HUES64 (cell line): ENCODE data around the gene KIF25. TPM values are rescaled to one million over a fixed set of nuclear protein-coding genes. Genes with fewer than 3 reads are reported as not detected.

Experiments used
- H3K27ac ChIP-seq: 2 replicates; pipeline ENCODE4 v1.7.0; 2013; ENCODE audit warnings: low read depth, low read length, inconsistent platforms
- H3K27me3 ChIP-seq: 2 replicates; pipeline ENCODE4 v1.6.1; 2013; ENCODE audit warnings: mild to moderate bottlenecking, low read length; ENCODE audit not compliant: insufficient read depth
- H3K36me3 ChIP-seq: 2 replicates; pipeline ENCODE4 v1.6.1; 2013; ENCODE audit warnings: mild to moderate bottlenecking, low read length; ENCODE audit not compliant: insufficient read depth
- H3K4me1 ChIP-seq: 2 replicates; pipeline ENCODE4 v1.6.1; 2013; ENCODE audit warnings: mild to moderate bottlenecking, low read length, moderate library complexity; ENCODE audit not compliant: insufficient read depth
- H3K4me3 ChIP-seq: 2 replicates; pipeline ENCODE4 v1.5.1; 2013; ENCODE audit warnings: mild to moderate bottlenecking, low read length, moderate library complexity
- H3K9ac ChIP-seq: 2 replicates; pipeline ENCODE4 v1.6.1; 2013; ENCODE audit warnings: mild to moderate bottlenecking, low read depth, low read length
- H3K9me3 ChIP-seq: 2 replicates; pipeline ENCODE4 v1.6.1; 2013; ENCODE audit warnings: low read depth, low read length; ENCODE audit not compliant: insufficient read depth
- WGBS: fragments of 150-250, 120-280 bp; methylation state at CpG from one replicate; pipeline ENCODE4 v1.1.7; 2013; ENCODE audit warnings: missing lambda C conversion rate; 5-methylcytosine and 5-hydroxymethylcytosine counted together
- polyA plus RNA-seq, 2 experiments: library from polyadenylated mRNA; stranded (reverse); fragments of 50-300 nt; gene quantifications; one replicate each; pipeline ENCODE4 v1.2.3, GENCODE V29; 2013

KIF25 gene, protein sequence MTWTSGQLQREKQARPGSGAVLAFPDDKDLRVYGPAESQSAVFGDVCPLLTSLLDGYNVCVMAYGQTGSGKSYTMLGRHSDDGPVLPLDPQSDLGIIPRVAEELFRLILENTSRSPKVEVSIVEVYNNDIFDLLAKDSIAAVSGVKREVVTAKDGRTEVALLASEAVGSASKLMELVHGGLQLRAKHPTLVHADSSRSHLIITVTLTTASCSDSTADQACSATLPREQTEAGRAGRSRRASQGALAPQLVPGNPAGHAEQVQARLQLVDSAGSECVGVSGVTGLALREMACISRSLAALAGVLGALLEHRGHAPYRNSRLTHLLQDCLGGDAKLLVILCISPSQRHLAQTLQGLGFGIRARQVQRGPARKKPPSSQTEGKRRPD
- not detected for polyA plus RNA-seq (2013, experiment 1 of 2)
- polyA plus RNA-seq (2013, experiment 2 of 2): 0.57 TPM

DNA sequence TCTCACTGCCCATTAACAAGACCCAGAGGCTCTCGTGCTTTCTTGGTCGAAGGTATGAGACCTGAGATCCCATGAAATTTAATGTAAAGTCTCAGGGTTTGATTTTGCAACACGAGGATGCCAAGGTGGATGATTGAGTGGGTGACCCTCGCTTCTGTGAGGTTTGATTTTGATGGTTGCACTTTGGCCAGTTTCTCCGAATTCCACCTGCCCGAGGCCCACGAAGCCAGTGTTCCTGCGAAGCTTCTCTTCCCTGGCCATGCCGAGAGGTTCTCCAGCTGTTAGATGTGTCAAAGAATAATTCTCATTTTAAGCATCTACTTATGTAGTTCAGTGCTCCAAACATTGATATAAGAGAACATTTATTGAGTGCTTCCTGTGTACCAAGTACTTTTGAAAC, at the start of gene KIF25:
Gene KIF25 (plus strand): TSS at position 30 of the 400 bp plus-strand sequence. CDS start 31,915 bp downstream, outside the sequence.
- H3K9ac ChIP-seq: no peak within 1 kb of the TSS
- no peak within 1 kb of the TSS for H3K4me3 ChIP-seq
- no peaks in the 10 kb centered on the region for H3K36me3 ChIP-seq
- H3K4me1 ChIP-seq: no peaks in the 10 kb centered on the region
- H3K9me3 ChIP-seq: no peaks in the 10 kb centered on the region
- H3K27me3 ChIP-seq: no peaks in the 10 kb centered on the region
- H3K27ac ChIP-seq: no peak within 1 kb of the TSS
- 88% methylated on average over 8 of the region's 9 CpGs for WGBS

DNA sequence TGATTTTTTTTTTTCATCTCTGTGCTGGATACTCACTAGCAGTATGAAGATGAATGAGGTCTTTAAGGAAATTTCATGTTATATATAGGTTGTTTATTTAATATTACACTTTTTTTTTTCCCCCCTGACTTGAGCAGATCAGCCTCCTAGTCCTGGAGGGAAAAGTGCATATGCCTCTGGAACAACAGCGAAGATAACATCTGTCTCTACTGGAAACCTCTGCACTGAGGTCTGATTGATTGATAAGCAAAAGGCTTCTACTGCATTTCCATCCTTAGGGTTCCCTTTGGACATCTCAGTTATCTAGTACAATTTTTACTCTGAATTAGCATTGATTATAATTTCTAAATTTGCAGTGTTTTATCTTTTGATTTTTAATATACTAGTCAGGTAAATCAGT, 49.8 kb upstream of the KIF25 start:
- Histone ChIP-seq H3K27ac (no peak overlapping the region), H3K27me3 (no peaks in the 10 kb centered on the region), H3K4me1 (no peaks in the 10 kb centered on the region), H3K9me3 (no peaks in the 10 kb centered on the region), H3K9ac (no peak overlapping the region), H3K36me3 (peaks cover 100% of the 10 kb centered on the region), H3K4me3 (no peak overlapping the region)
- 86% methylated on average over 1 of the region's 1 CpG for WGBS

DNA sequence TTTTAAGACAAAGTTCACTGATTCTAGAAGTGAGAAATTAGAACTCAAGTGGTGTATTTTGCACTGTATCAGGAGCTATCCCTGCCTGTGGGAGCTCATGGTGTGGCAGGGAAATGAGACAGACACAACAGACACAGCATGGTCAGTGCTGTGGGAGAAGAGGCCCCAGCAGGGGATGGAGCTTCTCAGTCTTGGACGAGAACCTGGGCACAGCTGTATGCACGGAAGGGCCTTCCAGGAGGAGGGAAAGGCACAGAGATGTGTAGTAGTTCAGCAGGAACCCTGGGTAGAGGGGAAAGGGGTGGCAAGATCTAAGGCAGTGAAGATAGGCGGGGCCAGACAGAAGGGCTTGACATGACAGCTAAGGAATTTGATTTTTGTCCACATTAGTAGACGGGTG, 48.8 kb upstream of the KIF25 start:
- H3K4me1 ChIP-seq: no peaks in the 10 kb centered on the region

DNA sequence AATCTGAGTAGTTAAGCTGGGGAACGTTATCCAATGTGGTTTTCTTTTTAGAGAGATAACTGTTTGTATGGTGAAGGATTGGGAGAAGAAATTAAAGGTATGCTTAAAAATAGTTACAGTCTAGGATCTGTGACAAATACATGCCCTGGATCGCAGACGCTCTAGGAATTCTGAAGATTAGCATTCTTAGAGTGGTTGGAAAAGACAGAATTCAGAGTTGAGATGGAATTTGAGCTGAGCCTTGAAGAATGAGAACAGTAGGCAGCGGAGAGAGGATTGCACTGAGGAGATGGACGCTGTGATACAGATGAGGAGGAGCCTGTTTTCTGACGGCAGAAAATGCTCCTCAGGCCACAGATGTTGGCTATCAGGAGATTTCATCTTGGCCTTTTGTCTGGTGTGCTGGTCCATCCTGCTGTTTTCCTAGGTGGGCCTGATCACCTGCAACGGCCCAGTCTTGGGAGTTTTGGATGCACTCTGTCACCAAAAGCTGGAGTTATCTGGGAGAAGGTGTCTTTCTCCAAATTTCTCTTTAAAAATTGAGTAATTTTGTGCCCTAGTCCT, 48.3 kb upstream of the KIF25 start:
- H3K4me1 ChIP-seq: no peaks in the 10 kb centered on the region
- H3K36me3 ChIP-seq: peaks cover 98% of the 10 kb centered on the region
- no peak overlapping the region for H3K9ac ChIP-seq
- H3K4me3 ChIP-seq: no peak overlapping the region
- H3K27me3 ChIP-seq: no peaks in the 10 kb centered on the region
- WGBS: 90% methylated on average over 7 of the region's 7 CpGs
- H3K27ac ChIP-seq: no peak overlapping the region
- H3K9me3 ChIP-seq: no peaks in the 10 kb centered on the region

More for the DNA sequence above, 48.8 kb upstream of the KIF25 start:
- Histone ChIP-seq H3K27ac (no peak overlapping the region), H3K9me3 (no peaks in the 10 kb centered on the region), H3K27me3 (no peaks in the 10 kb centered on the region), H3K9ac (no peak overlapping the region), H3K4me3 (no peak overlapping the region), H3K36me3 (peaks cover 100% of the 10 kb centered on the region)
- 90% methylated on average over 4 of the region's 4 CpGs for WGBS

DNA sequence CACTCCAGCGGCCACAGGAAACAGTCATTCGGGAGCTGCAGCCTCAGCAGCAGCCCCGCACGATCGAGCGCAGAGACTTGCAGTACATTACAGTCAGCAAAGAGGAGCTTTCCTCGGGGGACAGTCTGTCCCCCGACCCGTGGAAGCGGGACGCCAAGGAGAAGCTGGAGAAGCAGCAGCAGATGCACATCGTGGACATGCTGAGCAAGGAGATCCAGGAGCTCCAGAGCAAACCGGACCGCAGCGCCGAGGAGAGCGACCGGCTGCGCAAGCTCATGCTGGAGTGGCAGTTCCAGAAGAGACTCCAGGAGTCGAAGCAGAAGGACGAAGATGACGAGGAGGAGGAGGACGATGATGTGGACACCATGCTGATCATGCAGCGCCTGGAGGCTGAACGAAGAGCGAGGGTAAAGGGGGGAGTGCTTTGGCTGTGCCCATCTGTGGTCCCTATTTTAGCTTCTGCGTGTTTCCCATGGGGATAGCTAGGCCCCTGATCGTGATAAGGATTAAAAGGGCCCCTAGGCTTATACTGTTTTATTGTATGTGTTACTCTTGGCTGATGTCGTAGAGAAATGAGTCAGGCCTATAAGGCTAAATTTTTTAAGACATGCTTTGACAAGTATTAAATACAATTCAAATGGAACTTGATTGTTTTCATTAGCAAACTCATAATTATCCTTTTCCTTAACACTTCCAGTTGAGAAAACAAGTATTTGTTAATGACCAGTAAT, 45.5 kb upstream of the KIF25 start:
- peaks cover 92% of the 10 kb centered on the region for H3K36me3 ChIP-seq
- H3K4me3 ChIP-seq: no peak overlapping the region
- H3K9me3 ChIP-seq: no peaks in the 10 kb centered on the region
- H3K27me3 ChIP-seq: no peaks in the 10 kb centered on the region
- H3K4me1 ChIP-seq: no peaks in the 10 kb centered on the region
- H3K27ac ChIP-seq: no peak overlapping the region
- H3K9ac ChIP-seq: no peak overlapping the region
- WGBS: 96% methylated on average over 29 of the region's 29 CpGs

DNA sequence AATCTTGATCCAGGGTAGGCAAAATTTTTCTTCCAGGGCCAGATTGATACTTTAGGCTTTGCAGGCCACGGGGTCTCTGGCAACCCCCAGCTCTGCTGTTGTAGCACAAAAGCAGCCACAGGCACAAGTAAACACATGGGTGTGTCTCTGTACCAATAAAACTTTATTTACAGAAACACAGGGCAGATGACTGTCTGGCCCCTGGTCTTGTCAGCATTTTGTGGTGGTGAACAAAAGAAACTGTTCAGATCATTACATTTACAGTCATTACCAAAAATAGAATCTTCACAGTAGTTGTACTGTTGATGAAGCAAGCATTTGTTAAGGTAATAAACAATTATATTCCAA, 45.0 kb upstream of the KIF25 start:
- H3K27ac ChIP-seq: no peak overlapping the region
- H3K4me1 ChIP-seq: no peaks in the 10 kb centered on the region
- no peaks in the 10 kb centered on the region for H3K9me3 ChIP-seq
- 93% methylated on average over 1 of the region's 1 CpG for WGBS
- H3K36me3 ChIP-seq: peaks cover 92% of the 10 kb centered on the region
- H3K4me3 ChIP-seq: no peak overlapping the region
- no peaks in the 10 kb centered on the region for H3K27me3 ChIP-seq
- no peak overlapping the region for H3K9ac ChIP-seq

DNA sequence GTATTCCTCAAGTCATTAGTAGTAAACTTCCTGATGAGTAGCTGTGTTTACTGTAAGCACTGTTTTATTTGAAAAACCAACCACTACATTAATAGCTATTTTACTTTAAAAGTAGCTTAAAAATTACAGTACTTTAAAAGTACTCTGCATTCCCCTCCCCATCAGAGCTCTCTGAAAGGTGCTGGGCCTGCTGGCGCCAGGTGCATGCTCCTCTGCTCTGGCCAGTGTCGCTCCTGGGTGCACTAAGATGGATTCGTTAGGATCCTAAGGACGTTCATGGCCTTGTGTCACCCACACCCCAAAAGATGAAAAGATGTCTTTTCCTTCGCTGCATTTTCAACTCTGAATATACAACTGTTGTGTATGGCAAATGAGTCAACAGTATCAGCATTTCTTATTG, 43.9 kb upstream of the KIF25 start:
- Histone ChIP-seq H3K27ac (no peak overlapping the region), H3K4me3 (no peak overlapping the region), H3K4me1 (no peaks in the 10 kb centered on the region), H3K9ac (no peak overlapping the region), H3K36me3 (peaks cover 88% of the 10 kb centered on the region), H3K27me3 (no peaks in the 10 kb centered on the region), H3K9me3 (no peaks in the 10 kb centered on the region)
- over 99% methylated on average over 5 of the region's 5 CpGs for WGBS

DNA sequence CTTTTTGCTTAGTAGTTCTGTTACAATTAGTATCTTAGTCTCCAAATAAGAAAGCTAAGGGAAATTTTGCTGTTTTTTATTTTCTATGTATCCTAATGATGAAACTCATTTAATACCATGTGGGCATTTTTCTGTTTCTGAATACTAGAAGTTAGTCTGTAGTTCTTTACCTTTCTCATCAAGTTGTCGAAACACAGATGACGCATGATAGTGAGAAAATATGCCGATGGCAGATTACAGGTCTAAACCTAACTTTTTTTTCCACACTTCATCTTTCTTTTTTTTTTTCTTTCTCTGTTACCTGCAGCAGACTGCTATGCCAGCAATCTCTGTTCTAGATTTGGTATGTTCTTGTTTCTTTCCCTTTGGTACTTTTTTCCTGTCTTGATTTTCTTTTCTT, 43.3 kb upstream of the KIF25 start:
- H3K27me3 ChIP-seq: no peaks in the 10 kb centered on the region
- 100% methylated on average over 3 of the region's 3 CpGs for WGBS
- H3K36me3 ChIP-seq: peaks cover 83% of the 10 kb centered on the region
- H3K27ac ChIP-seq: no peak overlapping the region
- no peak overlapping the region for H3K9ac ChIP-seq
- no peak overlapping the region for H3K4me3 ChIP-seq
- no peaks in the 10 kb centered on the region for H3K4me1 ChIP-seq
- H3K9me3 ChIP-seq: no peaks in the 10 kb centered on the region

DNA sequence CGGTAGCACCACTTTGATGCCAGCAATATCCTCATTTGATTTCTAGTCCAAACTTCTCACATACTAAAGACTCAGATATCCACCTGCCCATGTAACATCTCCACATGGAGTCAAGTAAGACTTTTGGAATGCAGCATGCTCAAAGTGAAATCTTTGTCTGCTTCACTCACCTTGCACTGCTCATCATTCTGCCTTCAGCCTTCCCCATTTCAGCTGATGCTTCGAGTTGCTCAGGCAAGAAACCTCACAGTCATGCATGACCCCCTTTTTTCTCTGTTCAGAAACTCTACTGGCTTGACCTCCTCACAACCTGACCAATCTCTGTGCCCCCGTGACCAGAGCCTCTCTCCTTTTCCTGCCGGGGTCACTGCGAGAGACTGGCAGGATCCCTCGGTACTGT, 41.0 kb upstream of the KIF25 start:
- H3K36me3 ChIP-seq: peaks cover 63% of the 10 kb centered on the region
- H3K27me3 ChIP-seq: no peaks in the 10 kb centered on the region
- WGBS: 95% methylated on average over 6 of the region's 6 CpGs
- H3K27ac ChIP-seq: no peak overlapping the region
- H3K9me3 ChIP-seq: no peaks in the 10 kb centered on the region
- H3K4me1 ChIP-seq: no peaks in the 10 kb centered on the region
- no peak overlapping the region for H3K4me3 ChIP-seq
- no peak overlapping the region for H3K9ac ChIP-seq

DNA sequence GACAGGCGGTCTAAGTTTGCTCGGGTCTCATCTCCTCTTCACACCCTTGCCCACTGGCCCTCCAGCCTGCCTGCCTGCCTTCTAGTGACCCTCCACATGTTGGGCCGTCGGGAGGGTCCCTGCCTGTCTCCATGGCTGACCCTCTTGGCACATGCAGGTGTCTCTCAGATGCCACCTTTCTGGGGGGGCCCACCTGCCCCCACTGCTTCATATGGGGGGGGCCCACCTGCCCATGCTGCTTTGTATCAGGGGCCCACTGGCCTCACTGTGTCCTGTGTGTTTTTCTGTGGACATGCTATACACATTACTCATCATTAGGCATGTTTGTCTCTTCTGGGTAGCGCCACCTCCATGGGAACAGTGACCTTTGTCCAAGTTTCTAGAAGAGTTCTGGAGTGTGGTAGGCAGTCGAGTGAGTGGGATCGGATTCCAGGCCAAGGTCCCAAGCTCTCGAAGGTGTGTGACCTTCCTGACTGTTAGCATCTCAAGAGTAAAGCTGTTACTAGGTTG, 40.4 kb upstream of the KIF25 start:
- Histone ChIP-seq H3K9ac (no peak overlapping the region), H3K4me3 (no peak overlapping the region), H3K9me3 (no peaks in the 10 kb centered on the region), H3K27ac (no peak overlapping the region), H3K36me3 (peaks cover 58% of the 10 kb centered on the region), H3K4me1 (no peaks in the 10 kb centered on the region), H3K27me3 (no peaks in the 10 kb centered on the region)
- WGBS: 96% methylated on average over 8 of the region's 8 CpGs

DNA sequence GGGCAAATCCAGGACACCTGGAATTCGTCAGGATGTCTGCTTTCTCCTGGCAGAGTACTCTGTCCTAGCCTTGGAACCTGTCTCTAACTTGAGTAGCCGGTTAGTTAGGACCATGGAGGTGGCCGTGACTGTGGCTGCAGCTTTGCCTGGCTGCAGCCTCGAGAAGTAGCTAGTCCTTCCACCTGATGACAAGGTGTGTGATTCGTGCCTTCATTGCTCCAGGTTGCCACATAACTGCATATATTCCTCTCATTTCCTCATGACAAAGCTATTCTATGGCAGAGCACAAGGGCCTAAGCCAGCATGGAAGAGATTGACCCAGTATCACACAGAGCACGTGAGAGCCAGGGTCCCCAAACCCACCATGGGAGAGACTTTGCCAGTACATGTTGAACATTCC, 39.8 kb upstream of the KIF25 start:
- no peaks in the 10 kb centered on the region for H3K27me3 ChIP-seq
- H3K36me3 ChIP-seq: peaks cover 58% of the 10 kb centered on the region
- H3K27ac ChIP-seq: no peak overlapping the region
- H3K4me1 ChIP-seq: no peaks in the 10 kb centered on the region
- H3K9me3 ChIP-seq: no peaks in the 10 kb centered on the region
- H3K4me3 ChIP-seq: no peak overlapping the region
- H3K9ac ChIP-seq: no peak overlapping the region
- WGBS: 94% methylated on average over 6 of the region's 6 CpGs
